ENCODE measurements around the gene NME9. TPM values are rescaled to one million over a fixed set of nuclear protein-coding genes. Genes with fewer than 3 reads are reported as not detected.

NME9 gene
- total RNA-seq, 1 donor from 2014 or later: under 0.01 TPM

DNA sequence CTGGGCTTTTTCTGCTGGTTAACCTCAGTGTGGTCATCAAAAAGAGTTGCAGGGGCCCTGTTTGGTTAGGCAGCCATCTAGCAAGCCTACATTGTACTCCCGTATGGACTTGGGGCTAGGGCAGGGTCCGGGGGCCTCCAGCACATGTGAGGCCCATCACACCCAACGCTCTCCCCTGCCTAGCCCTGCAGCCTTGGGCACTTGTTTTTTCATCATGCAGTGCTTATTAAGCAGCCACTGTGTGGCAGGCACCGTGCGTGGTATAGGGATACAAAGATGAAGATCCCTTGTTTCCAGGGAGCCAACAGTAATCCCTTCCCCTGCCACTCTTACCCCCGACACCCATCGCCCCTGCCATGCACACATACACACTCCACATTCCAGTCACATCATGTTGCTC lies 32.9 kb upstream of the NME9 start:
- DNase-seq (ENCODE audit: low read depth in 2 of 2): no peak

DNA sequence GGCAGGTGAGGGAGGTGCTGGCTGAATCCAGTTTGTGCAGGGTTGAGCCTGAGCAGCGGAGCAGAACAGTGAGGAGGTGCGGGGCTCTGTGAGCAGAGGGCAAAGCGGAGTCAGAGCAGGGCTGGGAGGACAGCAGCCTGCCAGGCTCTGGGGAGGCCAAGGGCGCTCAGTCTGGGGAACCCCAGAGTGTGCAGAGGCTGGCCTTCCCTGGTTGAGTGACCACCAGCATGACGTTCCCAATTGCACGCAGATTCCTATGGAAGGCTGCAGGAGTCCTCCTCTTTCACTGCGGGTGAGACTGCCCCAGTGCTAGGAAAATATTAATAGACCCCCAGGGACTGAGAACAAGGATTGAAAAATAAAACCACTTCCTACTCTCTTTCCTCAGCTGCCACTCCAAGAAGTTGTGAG lies 31.9 kb upstream of the NME9 start:
- no peak for DNase-seq (ENCODE audit: low read depth in 2 of 2)

DNA sequence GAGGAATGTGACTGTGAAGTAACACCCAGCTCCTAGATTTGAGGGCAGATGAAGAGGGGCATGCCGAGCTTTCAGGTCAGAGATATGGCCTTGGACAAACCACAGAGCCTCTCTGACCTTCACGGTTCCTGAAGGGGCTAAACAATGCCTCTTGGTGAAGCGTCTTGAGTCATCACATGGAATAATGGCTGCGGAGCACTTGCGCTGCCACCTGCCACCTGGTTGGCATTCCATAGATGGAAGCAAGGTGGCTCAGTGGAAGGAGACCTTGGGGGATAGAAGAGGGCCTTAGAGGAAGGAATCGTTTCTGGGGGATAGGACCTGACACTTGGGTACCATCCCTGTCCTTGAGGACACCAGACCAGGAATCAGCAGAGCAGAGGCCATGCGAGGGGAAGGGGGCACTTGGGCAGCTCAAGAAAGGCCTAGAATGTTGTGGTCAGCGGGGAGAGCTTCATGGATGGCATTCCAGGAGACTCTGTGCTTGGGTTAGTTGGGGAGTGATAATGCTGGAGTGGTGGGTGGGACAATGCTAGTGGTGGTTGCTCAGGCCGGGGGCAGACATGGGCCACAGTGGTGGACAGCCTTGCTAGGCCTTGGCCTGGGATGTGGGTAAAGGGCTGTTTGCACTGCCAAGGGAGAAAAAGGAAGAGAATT lies 31.3 kb upstream of the NME9 start:
- DNase-seq (ENCODE audit: low read depth in 2 of 2): no peak

DNA sequence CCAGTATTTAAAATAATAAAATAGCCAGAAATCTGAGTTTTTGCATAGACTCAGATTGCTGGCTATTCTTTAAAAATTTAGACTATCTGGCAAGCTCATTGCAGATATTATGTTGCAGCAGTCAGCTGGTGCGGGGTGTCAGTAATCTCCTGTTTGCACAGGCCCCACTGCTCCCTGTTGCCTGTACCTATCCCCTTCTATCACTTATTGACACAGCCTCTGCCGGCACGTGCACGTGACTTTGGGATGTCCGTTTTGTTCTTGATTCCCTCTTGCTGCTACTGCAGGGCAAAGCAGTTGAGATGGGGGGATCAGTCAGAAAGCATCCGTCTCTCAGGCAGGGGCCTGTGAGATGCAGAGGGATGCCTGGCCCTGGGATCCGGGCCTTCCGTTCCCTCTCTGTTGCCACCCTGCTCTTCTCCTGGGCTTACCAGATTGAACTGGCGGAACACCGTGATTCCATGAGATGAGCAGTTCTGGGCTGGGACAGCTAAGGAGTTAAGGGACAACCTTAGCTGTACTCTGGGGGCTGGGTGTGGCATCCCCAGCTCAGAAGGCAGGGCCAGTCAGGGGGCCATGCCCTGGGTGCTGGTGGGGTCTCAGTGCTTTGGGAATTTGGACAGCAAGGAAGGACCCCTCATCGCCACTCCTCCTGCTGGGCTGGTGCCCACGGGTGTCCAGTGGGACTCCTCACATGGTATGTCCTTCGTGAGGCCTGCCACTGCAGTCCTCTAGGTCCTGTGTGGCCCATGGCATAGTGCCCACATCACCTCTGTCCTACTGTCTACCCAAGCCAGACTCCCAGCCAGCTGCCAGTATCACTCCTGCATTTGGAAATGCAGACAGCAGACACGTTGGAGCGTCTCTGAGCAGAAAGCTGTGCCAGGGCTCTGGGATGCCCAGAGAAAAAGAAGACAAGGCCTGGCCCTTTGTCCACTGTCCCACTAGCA lies 30.5 kb upstream of the NME9 start:
- DNase-seq (ENCODE audit: low read depth in 2 of 2): no peak

DNA sequence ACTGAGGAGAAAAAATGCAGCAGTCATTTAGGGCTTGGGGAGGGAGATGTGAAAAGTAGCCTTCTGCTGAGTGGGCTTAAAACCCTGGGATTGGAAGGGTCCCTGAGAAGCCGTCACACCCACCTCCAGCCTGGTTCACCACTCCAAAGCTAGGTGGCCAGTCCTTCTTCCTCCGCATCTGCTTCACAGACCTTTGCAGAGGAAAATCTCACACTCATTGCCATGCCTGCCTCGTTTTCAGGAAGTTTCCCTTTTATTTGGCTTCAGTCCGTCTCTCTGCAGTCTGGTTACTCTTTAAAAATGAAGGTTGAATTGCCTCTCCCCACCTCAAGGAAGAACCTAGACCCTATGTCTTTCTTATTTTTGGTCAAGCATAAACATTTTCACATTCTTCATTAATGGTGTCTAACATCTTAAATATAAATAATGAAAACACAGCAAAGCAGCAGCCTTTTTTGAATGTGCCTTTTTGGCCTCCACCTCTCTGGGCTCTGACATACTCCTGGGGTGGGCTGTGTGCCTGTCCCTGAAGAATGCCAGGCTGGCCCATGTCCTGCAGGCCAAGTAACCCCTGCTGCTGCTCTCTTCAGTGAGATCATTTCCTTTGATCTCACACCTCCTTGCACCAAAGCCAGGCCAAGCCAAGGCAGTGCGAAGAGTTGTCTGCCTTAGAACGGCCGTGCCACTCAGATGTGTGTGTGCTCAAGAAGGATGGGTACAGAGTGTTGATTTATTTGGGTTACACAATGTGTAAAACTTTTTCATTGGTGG lies 29.7 kb upstream of the NME9 start:
- DNase-seq (ENCODE audit: low read depth in 2 of 2): no peak

DNA sequence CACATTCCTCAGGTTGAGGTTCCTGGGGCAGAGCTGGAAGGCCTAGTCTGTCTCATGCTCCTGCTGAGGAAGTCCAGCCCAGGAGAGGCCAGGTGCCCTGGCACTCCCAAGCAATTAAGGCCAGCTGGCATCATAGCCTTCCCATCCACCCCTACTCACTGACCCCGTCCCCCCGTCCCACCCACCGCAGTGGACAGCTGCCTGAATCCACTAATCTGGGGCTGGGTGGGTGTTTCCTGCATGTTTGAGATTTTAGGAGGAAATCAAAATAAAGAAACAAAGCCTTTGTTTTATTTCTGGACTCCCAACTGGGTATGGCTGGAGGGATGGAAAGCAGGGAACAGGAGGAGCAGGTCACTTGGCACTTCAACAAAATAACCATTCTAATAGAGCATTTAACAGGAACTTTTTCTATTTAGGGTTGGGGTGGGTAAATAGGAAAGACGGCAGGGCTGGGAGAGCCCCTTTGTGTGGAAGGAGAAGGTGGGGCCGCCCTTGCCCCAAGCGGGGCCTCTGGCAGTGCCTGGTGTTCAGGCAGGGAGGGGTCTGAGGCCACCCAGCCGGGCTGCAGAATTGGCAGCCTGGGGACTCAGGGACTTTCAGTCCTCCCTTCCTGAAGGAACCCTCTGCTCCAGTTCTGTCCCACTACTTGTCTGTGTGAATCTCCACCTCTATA lies 27.2 kb upstream of the NME9 start:
- no peak for DNase-seq (ENCODE audit: low read depth in 2 of 2)

DNA sequence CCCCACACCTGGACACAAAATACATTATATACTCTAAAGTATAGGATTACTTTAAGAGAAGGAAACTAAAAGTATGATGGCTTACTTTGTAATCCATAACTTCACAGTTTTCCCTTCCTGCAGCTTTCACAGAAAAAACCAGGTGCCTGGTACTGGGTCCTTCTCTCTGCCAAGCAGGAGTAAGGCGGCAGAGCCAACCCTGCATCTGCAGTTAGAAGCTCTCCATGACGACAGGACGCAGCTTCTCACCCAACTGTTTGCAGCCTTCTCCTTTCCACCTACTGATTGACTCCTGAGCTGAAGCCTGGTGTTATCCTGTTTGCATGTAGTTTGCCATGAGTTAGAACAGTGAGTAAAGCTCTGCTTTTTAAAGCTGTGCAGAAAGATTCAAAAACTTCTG lies 25.4 kb upstream of the NME9 start:
- DNase-seq (ENCODE audit: low read depth in 2 of 2): no peak

DNA sequence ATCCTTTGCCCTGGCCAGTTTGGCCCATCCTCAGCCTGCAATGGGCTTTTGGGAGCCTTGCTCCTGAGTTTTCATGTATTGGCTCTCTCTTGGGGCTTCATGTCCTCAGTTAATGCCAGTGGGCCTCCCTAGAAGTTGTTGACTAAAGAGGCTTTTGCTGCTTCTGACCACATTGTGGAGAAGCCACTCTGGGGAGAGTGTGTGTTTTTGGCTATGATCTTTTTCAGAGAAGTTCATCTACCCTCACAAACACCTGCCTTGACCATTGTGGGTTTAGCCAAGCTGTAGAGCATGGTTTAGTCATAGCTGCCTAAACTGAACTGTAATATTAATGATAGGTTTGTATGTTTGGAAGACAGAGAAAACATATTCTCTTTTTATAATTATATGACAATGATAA lies 24.7 kb upstream of the NME9 start:
- no peak for DNase-seq (ENCODE audit: low read depth in 2 of 2)

DNA sequence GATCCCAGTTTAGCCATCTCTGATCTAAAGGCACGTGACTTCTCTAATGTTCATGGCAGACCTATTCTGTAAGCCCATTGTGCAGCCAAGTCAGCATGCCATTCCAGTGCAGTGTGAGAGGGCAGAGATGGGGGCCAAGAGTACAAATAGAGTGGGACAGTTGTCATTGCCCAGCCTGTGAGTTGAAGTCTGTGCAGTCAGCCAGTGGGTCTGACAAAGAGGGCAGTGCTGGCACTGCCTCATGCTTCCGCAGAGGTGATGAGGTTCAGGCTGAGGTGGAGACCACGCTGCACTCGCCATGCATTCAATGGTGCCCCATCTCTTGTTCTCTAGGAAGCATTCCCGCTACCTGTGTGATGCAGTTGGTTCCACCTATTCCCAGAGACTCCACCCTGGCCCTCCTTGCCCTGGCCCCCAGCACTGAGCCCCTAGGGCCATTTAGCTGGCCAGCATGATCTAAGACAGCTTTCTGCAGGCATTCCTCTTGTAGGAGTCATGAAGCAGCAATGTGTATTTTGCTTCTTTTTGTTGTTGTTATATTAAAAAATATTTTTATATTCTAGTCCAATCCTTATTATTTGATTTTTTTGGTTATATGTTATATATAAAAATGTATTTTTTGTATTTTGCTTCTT lies 22.4 kb upstream of the NME9 start:
- no peak for DNase-seq (ENCODE audit: low read depth in 2 of 2)

DNA sequence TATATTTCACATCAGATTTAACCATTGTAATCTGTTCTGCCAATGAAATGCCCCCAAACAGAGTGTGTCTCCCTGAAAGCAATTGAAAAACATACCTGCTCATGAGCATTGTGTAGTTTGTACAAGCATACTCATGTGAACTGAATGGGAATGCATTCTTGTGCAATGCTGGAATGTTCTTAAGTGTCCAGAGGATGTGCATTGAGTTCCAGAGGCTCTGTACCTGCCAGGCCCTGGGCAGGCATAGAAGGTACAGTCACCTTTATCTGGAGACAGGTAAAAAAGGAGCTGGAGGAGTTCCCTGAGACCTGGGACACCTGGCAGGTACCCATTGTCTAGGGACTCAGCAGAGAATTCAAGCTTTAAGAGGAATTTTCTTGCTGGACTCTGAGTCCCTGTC lies 21.5 kb upstream of the NME9 start:
- DNase-seq (ENCODE audit: low read depth in 2 of 2): no peak

DNA sequence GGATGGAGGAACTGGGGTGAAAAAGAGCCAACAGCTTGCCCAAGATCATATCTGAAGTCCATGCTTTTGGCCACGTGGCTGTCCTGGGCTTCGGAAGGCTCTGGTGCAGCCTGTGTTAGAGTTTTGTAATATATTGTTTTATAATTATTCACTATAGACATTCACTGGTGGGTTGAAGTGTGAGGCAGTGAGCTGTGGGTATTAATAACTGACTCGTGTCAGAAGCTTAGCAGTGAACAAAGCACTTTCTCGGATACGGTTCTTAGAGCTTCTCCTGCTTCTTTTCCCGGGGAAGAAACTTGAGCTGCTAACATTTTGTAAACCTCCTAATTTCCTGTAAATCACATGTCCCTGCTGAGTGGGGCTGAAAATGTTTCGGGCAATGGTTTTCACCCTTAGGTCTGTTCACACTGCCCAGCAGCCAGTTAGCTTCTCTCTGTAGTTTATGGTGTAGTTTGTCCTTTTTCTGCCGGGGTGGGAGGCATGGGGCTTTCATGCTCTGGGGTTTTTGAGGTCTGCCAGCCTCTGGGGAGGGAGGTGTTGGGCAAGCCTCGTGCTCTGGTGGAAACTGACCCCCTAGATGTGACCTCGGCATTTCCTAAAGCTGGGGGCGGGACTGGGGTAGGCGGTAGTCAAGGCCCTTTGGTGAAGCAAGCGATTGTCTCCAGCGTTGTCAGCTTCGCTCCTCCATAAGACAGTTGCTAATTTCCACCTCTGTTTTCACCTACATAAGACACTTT lies 20.4 kb upstream of the NME9 start:
- no peak for DNase-seq (ENCODE audit: low read depth in 2 of 2)

DNA sequence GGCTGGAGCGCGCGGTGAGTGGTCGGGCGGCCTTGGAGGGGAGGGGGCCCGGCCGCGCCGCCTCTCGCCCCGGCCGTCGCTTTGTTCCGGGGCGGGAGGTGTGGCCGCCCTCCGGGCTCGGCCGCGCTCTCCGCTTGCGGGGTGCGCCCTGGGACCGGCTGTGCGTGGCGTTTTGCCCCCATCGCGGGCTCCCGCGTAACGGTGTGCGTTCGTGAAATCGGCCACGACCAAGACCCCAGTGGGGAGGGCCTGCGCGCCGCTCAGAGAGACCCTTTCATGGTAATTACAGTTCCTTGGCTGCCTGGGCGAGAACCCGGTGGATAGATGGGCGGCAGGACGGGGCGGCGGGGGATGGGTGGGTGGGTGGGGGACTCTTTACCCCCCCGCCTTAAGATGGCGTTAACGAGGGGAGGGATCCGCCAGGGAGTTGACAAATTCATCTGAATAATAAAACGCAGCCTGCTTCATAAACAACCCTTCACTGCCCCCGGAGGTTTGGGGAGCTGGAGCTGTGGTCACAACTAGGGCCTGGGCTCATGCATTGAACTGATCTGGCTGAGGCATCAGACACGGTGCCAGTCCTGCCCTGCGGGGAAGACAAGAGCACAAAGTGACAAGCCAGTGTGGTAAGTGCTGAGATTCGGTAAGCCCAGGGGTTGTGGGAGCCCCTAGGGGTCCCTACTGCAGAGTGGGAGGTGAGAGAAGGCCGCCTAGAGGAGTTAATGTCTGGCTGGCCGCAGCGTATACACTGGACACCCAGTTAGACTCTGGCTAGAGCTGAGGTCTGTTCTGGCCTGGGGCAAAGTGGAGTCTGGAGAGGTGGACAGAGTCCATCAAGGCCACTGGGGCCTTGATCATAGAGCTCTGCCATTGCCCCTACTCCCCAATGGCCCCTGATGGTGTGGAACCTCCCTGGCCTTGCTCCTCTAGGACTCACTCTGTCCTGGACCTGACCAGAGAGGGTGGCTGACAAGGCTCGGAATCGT lies 19.4 kb upstream of the NME9 start:
- peak; percentile 17 to 22 for DNase-seq (ENCODE audit: low read depth in 2 of 2)

DNA sequence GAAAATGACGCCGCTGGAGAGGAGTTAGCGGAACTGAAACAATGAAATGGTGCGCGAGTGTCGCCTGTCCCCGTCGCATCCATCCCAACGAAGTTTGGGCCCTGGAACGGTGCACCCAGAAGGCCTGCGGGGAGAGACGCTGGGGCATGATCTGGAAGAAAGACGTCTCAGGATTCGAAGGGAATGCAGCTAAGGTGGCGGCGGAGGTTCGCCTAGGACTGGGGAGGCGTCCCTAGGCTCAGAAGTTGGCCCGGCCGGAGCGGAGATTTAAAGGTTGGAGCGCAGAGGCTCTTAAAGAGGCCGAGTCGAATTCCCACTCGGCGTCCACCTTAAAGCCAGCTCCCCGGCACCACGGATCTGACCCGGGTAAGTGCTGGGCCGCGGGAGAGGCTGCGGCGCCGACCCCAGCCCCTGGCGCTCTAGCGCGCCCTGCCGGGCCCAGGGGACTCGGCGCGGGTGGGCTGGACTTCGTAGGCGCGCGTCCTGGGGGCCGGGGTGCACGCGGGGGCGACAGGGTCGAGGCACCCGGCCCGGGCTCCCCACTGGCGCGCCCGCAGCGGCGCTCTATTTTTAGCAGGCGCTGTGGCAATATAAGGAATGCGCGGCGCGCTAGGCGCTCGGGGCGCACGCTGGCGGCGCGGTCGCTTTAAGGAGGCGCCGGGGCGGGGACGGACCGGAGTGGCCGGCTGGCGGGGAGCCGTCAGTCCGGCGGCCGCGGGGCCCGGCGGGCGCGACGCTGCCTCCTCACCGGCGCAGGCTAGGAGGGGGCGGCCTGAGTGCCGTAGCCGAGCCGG lies 18.5 kb upstream of the NME9 start, which contains the start of gene MRAS:
TSS of gene MRAS (plus strand) at position 620 of the 794 bp plus-strand sequence. CDS start 24,305 bp downstream, outside the sequence.
- DNase-seq (ENCODE audit: low read depth in 2 of 2): peak; percentile 65 to 66

DNA sequence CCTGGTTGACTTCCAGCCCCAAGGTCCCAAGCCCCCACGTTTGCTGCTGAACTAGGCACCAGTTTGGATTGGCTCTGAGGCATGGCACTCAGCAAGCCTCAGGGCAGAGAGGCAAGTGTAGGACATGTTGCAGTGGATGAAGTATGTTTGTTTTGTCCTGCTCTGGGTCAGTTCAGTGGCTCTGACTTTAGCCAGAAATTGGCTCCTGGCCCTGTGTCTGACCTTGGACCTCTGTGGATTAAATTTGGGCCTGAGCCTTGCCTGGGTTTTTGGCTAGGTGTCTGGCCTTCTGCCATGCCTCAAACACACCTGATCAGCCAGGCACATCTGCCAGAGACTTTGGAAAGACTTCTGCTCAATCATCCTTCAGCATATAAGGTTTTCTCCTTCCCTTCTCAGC lies 15.1 kb upstream of the NME9 start:
- no peak for DNase-seq (ENCODE audit: low read depth in 2 of 2)

DNA sequence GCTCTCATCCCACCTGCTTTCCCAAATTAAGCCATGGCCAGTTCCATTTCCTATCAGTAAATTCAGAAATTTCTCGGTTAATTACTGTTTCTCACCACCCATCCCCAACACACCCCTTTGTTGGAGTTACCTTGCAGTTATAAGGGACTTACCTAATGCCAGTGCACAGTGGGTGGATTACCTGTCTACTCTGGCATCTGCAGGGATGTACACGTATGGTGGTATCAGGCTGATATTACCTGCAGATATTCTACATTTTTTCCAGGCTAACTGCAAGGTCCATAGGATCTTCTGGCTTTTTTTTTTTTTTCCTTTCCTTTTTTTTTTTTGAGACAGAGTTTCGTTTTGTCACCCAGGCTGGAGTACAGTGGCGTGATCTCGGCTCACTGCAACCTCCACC lies 10.9 kb upstream of the NME9 start:
- no peak for DNase-seq (ENCODE audit: low read depth in 2 of 2)

DNA sequence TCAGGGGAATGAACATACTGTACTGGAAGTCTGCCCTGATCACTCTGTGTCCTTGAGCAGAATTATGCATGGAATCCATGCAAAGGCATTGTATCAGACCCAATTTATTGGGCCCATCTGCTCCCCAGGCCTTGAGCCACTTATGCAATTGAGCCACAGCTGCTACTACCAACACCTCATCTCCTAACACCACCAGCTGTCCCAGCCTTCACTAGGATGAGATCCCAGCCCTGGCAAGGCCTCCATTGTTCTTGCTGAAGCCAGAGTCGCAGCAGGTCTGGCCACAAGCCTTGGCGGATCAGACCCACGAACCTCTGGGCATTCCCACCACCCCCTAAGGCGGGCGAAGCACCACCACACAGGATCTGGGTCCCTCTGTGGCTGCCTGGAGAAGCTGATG lies 9.2 kb upstream of the NME9 start:
- no peak for DNase-seq (ENCODE audit: low read depth in 2 of 2)

DNA sequence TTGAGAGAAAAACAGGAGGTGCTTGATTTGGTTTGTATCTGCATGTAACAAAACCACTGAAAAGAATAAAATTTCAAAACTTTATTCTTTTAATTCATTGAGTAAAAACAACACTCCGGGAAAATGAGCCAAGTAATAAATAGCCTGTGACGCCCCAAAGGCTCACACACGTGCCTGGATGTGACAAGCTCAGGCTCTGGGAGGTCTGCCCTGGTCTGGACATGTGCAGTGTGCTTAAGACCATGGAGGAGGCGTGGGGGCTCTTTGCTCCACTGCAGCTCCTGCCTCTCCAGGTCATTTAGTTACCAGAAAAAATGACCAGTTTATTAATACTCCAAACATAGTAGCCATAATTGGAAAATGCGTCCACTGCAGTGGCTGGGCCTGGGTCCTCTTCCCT lies 8.6 kb upstream of the NME9 start:
- DNase-seq (ENCODE audit: low read depth in 2 of 2): no peak

DNA sequence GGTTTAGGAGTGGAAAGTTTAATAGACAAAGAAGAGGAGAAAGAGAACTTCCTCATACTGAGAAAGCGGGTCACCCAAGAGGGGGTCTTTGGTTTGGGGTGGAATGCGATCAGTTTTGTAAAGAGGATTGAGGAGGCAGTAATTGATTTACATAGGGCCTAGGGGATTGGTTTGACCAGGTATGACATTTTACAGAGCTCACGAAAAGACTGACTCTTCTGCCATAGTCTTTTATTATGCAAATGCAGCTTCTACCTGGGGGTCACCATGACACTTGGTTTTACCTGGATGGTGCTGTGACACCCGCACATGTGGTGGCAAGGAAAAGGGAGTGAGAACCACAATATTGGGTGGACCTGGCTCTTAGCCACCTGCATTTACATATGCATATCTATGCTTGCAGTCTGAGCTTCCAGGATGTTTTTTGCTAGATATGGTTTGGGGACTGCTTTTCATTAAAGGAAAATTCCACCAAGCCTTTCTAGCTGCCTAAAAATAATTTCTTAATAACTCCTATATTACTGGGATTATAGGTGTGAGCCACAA lies 6.9 kb upstream of the NME9 start:
- DNase-seq (ENCODE audit: low read depth in 2 of 2): no peak
